PC-3 (cell line): Measurements from ENCODE around the gene TAGLN2. TPM values are rescaled to one million over a fixed set of nuclear protein-coding genes. Genes with fewer than 3 reads are reported as not detected.
A peak's percentile ranks its signal among the peaks of the same experiment; 100 is the strongest.

Experiments used
- ATAC-seq: fragments of 200-7000 bp; cut with Tn5 transposase; 2 replicates; pipeline ENCODE4 v1.9.1; 2020; ENCODE audit warnings: mild to moderate bottlenecking, moderate library complexity
- BruUV-seq: library from RNA; stranded (reverse); fragments of 400-500 nt; replicated peaks from 2 replicates; lab custom pipeline; 2021; lab: Mats Ljungman, UMichigan
- CTCF ChIA-PET: fragments of 300-600 bp; sonication (Branson Sonifier 250); formaldehyde crosslinking; loops from one replicate; lab custom pipeline; 2022; ENCODE audit warnings: antibody characterized with exemption; lab: Charles Lee
- POLR2A ChIA-PET: fragments of 300-600 bp; sonication (Branson Sonifier 250); formaldehyde crosslinking; loops from one replicate; lab custom pipeline; 2022; ENCODE audit warnings: antibody characterized with exemption; ENCODE audit not compliant: unreplicated experiment; lab: Charles Lee
- DNase-seq: peaks from one replicate; pipeline ENCODE4 v3.0.0-alpha.2; 2015
- H2AFZ ChIP-seq: fragments of 300-600 bp; sonication (generic); 2 replicates; pipeline ENCODE4 v1.6.0; 2016; ENCODE audit warnings: antibody characterized with exemption, low read length
- H3F3A ChIP-seq: fragments of 300-600 bp; sonication (generic); one replicate; pipeline ENCODE4 v1.6.0; 2017; ENCODE audit warnings: antibody characterized with exemption, low read length, control low read depth, mild to moderate bottlenecking; ENCODE audit not compliant: unreplicated experiment
- H3K27ac ChIP-seq: fragments of 300-600 bp; sonication (generic); 2 replicates; pipeline ENCODE4 v1.5.1; 2016; ENCODE audit warnings: mild to moderate bottlenecking, low read length
- H3K27me3 ChIP-seq: fragments of 300-600 bp; sonication (generic); 2 replicates; pipeline ENCODE4 v1.6.1; 2016; ENCODE audit warnings: low read length, mixed read lengths
- H3K36me3 ChIP-seq: fragments of 300-600 bp; sonication (generic); 2 replicates; pipeline ENCODE4 v1.6.1; 2016; ENCODE audit warnings: low read depth, mixed run types, low read length, mixed read lengths
- H3K4me1 ChIP-seq: fragments of 300-600 bp; sonication (generic); 2 replicates; pipeline ENCODE4 v1.5.1; 2016; ENCODE audit warnings: low read length; ENCODE audit not compliant: insufficient read depth
- H3K4me2 ChIP-seq: fragments of 300-600 bp; sonication (generic); 2 replicates; pipeline ENCODE4 v1.6.0; 2016; ENCODE audit warnings: low read length
- H3K4me3 ChIP-seq: fragments of 300-600 bp; sonication (generic); 2 replicates; pipeline ENCODE4 v1.5.1; 2016; ENCODE audit warnings: mild to moderate bottlenecking, low read length, mixed read lengths
- H3K79me2 ChIP-seq: fragments of 300-600 bp; sonication (generic); 2 replicates; pipeline ENCODE4 v1.6.1; 2017; ENCODE audit warnings: low read length, mixed read lengths
- H3K9ac ChIP-seq: fragments of 300-600 bp; sonication (generic); 2 replicates; pipeline ENCODE4 v1.6.0; 2016; ENCODE audit warnings: mild to moderate bottlenecking, low read length
- H3K9me2 ChIP-seq: fragments of 300-600 bp; sonication (generic); replicated peaks from 2 replicates; pipeline ENCODE4 v1.6.1; 2016; ENCODE audit warnings: mixed run types, low read length, mixed read lengths
- H3K9me3 ChIP-seq: fragments of 300-600 bp; sonication (generic); 2 replicates; pipeline ENCODE4 v1.6.1; 2016; ENCODE audit warnings: low read length, mixed read lengths
- H4K20me1 ChIP-seq: fragments of 300-600 bp; sonication (generic); 2 replicates; pipeline ENCODE4 v1.6.1; 2016; ENCODE audit warnings: low read length, mixed read lengths
- CTCF ChIP-seq: fragments of 300-600 bp; sonication (generic); conservative IDR thresholded peaks from 2 replicates; pipeline ENCODE4 v1.5.1; 2017; ENCODE audit warnings: antibody characterized with exemption, low read depth, mild to moderate bottlenecking, low read length
- EZH2 ChIP-seq: fragments of 300-600 bp; sonication (generic); IDR thresholded peaks from one replicate; pipeline ENCODE4 v1.6.1; 2017; ENCODE audit warnings: antibody characterized with exemption, mild to moderate bottlenecking, low read length; ENCODE audit not compliant: unreplicated experiment
- EZH2phosphoT487 ChIP-seq: fragments of 300-600 bp; sonication (generic); IDR thresholded peaks from 2 replicates; pipeline ENCODE4 v1.6.1; 2018; ENCODE audit warnings: mild to moderate bottlenecking, antibody characterized with exemption, low read length, borderline replicate concordance
- intact Hi-C: fragments of 100-400 bp; cut with micrococcal nuclease; formaldehyde crosslinking; loops from 2 replicates; pipeline ENCODE4 v1.9.0; 2023
- total RNA-seq: library from RNA; depleted of rRNA; stranded (reverse); fragments of >200 nt; gene quantifications from 2 replicates; pipeline ENCODE4 v1.2.3, GENCODE V29; 2014

TAGLN2 gene
- total RNA-seq, 1 experiment from 2014 or later = 1,584 TPM

DNA sequence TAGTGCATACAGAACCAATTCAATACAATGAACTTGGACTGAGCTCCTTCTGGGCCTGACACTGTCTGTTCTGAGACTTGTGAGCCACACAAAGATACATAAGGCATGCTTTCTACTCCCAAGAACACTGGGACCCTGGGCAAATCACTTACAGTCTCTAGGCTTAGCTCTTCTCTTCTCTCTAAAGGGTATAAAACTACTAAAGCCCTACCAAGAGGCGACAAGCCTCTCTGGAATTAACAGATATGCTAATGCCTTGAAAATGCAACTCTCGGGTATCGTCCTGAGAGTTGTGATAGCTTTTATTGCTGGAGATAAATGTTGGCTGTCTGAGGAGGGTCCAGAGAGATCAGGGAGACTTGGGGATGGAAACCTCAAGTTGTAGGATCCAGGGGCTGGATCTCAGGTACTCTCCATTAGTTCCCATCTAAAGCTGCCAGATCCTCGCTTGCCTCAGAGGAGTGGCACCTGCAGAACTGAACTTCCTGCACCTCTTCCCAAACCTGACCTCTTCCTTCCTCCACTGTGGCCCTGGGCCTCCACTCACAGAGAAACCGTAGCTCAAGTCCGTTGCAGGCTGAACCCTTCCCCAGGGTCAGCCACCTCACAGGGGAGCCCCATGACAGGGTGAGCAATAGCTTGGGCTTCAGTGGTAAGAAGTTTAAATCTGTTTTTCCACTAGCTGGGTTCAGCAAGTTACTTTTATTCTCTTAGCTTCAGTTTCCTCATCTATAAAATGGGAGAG, 13.8 kb downstream of the TAGLN2 start:
- Histone ChIP-seq H3F3A (peaks cover 15% of the 10 kb centered on the region), H3K4me1 (peaks cover 75% of the 10 kb centered on the region), H4K20me1 (peaks cover under 1% of the 10 kb centered on the region; the same call in 1 of the 2 replicates), H3K36me3 (peaks cover 9% of the 10 kb centered on the region; the same call in 1 of the 2 replicates), H3K9ac (peak overlapping the region; percentile 85), H3K4me3 (no peak overlapping the region), H3K9me3 (no peaks in the 10 kb centered on the region), H3K27ac (peak overlapping the region; percentile 98), H3K4me2 (peak overlapping the region; percentile 55; the same call in 1 of the 2 replicates), H2AFZ (no peak overlapping the region), H3K9me2 (no peaks in the 10 kb centered on the region), H3K27me3 (no peaks in the 10 kb centered on the region), H3K79me2 (0 out of 2 replicates have a peak, but pooled peaks cover 14% of the 10 kb centered on the region)
- no TSS peak for BruUV-seq
- intact Hi-C loops = no loop called here
- TF ChIP-seq CTCF (no peak), EZH2phosphoT487 (no peak), EZH2 (no peak)
- ATAC-seq = no peak
- DNase-seq = no peak
- ChIA-PET POLR2A (no interaction called here), CTCF (interaction anchor here (1.0 kb wide), 1 partner anchor 21 kb away, joined by 4 read pairs; no protein-coding TSS in a partner anchor)

DNA sequence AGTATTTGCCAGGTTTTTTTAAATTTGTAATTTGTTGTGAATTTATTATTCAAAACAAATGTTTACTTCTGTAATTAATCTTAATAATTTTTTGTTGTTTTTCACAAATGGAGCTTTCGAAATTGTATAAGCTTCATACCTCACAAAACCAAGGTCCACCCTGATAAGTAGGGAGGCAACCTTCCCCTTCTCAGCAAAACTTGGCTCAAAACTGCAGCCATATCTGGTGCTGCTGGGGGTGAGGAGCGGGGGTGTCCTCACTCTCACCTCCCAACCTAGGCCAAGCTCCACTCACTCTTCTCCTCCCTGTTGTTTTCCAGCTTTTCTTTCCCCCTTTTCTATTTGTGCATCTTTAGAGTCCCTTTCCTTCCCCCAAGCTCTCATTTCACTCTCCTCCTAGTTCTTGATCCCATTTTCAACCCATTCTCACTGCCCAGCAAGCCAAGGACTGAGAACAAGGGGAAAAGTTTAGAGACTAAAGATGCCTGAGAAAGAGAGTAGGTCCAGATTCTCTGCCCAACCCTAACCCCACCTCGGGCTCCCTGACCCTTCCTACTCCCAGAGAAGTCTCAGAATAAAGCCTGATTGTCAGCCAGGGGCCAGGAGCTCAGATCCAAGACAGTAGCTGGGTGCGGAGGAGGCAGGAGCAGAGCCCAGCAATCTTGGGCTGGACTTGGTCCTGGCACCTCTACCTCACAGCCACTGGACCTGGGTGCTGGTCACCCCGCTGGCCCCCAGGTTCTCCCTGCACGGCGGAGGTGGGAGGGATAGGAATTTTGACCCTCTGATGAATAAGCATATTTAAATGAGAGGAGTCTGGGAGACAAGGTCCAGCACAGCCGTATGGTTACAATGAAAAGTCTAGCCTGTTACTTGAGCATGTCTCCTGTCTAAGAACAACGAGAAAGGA, 17.0 kb downstream of the TAGLN2 start:
- Histone ChIP-seq H3K79me2 (0 out of 2 replicates have a peak, but pooled peaks cover 7% of the 10 kb centered on the region), H3K9me2 (no peaks in the 10 kb centered on the region), H4K20me1 (no peaks in the 10 kb centered on the region), H2AFZ (no peak overlapping the region), H3K9me3 (no peaks in the 10 kb centered on the region), H3K27me3 (no peaks in the 10 kb centered on the region), H3K27ac (no peak overlapping the region), H3K4me2 (no peak overlapping the region), H3F3A (peaks cover 4% of the 10 kb centered on the region), H3K4me3 (no peak overlapping the region), H3K9ac (no peak overlapping the region), H3K4me1 (peaks cover 43% of the 10 kb centered on the region), H3K36me3 (no peaks in the 10 kb centered on the region)
- BruUV-seq = no TSS peak
- ATAC-seq = no peak
- intact Hi-C loops = no loop called here
- no peak for TF ChIP-seq EZH2
- no peak for TF ChIP-seq EZH2phosphoT487
- no peak for TF ChIP-seq CTCF
- CTCF ChIA-PET = interaction anchor here (0.6 kb wide), 1 partner anchor 504 kb away, joined by 3 read pairs; no protein-coding TSS in a partner anchor
- POLR2A ChIA-PET = no interaction called here
- DNase-seq = no peak
